GM18505 (cell line): ENCODE results near the gene JUND.

Experiments
- ATAC-seq: cut with Tn5 transposase; IDR thresholded peaks from one replicate; pipeline ENCODE4 v1.9.1; 2021; ENCODE audit not compliant: unreplicated experiment
- POLR2A ChIP-seq: IDR thresholded peaks from 4 replicates; pipeline ENCODE4 v1.6.1; 2011; ENCODE audit warnings: borderline replicate concordance; ENCODE audit not compliant: insufficient read depth, insufficient read length; ENCODE audit errors: extremely low read depth

JUND gene

DNA sequence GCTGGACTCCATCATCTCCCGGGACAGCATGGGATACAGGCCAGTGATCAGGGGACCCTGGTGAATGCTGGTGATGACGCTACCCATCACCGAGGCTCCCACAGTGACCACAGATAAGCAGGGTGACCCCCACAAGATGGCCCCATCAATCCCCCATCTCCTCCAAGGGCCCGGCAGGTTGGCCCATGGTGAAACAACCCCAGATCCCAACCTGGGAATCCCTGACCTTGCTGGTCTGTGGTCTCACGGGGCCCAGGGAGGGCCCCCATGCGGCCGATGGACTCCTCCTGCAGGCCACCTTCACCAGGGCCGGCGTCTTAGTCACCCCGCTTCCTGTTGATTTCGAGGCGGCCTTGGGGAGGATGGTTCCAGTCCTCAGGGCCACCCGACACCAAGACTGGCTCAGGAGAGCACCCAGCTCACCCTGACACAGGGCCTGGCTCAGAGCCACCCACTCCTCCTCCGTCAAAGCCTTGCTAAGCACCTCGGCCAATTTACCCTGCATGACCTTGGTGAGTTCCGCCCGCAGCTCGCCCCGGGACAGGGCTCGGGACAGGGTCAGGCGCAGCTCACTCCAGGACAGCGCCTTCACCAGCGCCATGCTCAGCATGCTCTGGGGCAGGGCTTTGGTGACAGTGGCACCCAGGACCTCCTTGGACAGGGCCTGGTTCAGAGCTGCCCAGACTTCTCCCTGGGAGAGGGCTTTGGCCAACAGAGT lies 17.1 kb downstream of the JUND start:
- no peak for ATAC-seq
- TF ChIP-seq POLR2A, result no peak

DNA sequence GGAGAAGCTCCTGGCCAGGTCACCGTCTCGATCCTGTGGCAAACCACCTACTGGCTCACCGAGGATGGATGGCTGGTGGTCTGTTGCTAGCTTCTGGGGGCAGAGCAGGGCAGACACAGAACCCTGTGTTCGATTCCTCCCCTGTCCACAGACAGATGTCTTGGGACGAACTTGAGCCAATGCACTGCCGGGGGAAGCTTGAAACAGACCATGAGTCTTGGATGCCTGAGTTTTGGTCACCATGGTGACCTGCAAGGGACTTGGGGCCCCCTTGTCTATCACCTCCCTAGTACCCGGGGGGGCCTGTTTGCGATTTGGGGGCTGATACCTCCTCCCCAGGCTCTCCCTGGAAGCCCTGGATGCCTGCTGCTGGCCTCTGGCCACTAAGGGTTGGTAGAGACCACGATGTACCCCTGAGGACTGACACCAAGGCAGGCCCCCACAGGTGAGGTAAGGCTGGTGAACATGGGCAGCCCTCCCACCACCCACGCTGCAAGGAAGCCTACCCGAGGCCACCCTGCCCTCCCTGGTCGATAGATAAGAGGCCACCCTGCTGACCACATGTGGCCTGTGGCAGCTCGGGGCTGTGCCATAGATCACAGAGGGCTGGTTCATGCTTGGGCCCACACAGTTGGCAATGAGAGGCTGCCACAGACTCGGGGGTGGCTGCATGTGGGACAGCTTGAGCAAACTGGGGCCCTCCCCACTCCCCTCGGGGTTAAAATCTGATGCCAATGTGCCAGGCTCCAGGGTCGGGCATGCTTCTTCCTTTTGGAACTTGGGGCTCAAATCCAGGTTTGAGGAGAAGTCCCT lies 17.9 kb downstream of the JUND start:
- no peak for ATAC-seq
- no peak for TF ChIP-seq POLR2A

DNA sequence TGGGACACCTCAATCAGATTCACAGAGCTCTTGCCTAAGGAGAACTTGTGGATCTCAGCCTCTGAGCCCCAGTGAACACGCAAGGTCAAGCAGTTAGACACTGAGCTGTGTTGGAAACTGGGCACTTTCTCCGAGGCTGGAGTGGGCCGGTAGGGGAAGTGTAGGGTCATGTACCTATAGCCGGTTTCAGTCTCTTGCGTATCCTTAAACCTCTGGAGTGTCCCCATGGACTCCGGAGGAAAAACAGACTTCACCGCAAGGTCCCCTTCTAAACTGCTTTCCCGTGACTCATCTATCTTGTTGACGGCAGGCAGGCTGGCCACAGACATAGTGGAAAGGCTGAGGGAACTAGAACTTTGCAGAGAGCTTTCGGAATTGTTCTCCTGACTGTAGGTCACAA lies 18.5 kb downstream of the JUND start:
- no peak for ATAC-seq
- no peak for TF ChIP-seq POLR2A

DNA sequence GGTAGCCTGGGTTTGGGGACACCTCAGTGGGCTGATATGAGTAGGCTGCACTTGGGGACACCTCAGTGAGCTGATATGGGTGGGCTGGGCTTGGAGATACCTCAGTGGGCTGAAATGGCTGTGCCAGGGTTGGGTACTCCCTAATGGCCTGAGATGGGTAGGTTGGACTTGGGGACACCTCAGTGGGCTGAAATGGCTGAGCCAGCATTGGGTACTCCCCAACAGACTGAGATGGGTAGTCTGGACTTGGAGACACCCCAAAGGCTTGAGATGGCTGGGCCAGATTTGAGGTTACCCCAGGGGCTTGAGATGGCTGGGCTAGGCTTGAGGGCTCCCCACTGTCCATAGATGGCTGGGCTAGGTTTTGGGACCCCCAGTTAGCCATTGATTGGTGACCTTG lies 19.3 kb downstream of the JUND start:
- ATAC-seq, result no peak
- TF ChIP-seq POLR2A, result no peak

DNA sequence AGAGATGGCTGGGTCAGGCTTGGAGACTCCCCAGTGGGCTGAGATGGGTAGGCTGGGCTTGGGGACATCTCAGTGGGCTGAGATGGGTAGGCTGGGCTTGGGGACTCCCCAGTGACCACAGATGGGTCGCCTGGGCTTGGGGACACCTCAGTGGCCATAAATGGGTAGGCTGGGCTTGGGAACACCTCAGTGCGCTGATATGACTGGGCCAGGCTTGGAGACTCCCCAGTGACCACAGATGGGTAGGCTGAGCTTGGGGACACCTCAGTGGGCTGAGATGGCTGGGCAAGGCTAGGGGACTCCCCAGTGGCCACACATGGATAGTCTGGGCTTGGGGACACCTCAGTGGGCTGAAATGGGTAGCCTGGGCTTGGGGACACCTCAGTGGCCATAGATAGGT lies 19.9 kb downstream of the JUND start:
- ATAC-seq, result no peak
- no peak for TF ChIP-seq POLR2A

DNA sequence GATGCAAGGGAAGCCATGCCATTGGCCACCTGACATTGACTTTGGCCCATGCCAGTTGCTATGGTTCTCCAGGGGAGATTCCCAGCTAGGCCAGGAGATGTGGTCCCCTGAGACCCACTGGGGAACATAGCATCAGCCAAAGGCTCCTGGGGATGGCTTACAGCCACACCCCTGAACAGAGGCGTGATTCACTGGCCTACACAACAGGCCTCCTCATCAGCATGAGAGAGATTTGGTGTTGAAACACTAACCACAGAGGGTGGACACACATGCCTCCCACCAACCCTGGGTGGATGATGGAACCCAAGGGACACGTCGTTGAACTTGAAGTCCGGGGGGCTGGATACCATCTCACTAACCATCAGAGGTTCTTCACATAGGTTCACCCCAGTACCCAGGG lies 21.5 kb downstream of the JUND start:
- TF ChIP-seq POLR2A, result no peak
- ATAC-seq, result no peak

DNA sequence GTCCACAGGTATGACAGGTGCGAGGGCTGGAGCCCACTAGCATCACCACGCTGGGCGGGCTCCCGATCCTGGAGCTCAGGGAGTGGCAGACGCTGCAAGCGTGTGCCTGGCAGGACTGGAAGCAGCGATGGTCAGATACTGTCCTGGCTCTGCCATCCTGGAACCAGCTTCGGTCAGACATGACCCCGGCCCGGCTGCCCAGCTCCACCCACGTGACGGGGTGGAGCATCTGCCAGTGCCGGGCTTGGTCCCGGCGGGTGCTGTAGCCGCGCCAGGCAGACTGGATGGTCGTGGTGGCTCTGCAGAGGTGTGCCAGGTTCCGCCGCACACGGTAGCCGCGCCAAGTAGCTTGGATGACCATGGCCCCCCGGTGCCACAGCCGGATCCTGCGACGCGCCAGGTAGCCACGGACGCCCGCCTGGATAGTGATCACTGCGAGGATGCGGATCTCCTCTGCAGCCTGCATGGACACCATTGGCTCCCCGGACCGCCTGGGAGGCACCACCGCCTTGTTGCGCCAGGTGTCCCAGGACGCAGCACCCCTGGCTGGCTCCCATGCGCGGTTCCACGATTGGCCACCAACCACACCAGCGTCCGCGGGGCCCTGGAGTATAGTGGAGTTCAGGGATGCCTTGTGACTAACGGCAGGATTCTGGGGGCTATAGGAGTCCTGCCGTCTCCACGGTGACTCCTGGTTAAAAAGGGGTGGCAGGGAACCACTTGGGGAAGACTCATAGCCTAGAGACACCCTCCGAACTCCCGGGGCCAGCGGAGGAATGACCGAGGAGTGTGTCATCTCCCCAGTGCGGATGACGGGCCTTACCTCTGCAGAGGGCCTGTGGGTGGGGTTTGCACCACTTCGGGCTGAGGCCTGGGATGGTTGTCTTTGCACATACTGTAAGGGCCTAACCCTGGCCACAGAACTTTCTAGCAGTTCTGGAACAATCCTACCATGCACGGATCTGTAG lies 23.6 kb downstream of the JUND start:
- no peak for ATAC-seq
- TF ChIP-seq POLR2A, result no peak

DNA sequence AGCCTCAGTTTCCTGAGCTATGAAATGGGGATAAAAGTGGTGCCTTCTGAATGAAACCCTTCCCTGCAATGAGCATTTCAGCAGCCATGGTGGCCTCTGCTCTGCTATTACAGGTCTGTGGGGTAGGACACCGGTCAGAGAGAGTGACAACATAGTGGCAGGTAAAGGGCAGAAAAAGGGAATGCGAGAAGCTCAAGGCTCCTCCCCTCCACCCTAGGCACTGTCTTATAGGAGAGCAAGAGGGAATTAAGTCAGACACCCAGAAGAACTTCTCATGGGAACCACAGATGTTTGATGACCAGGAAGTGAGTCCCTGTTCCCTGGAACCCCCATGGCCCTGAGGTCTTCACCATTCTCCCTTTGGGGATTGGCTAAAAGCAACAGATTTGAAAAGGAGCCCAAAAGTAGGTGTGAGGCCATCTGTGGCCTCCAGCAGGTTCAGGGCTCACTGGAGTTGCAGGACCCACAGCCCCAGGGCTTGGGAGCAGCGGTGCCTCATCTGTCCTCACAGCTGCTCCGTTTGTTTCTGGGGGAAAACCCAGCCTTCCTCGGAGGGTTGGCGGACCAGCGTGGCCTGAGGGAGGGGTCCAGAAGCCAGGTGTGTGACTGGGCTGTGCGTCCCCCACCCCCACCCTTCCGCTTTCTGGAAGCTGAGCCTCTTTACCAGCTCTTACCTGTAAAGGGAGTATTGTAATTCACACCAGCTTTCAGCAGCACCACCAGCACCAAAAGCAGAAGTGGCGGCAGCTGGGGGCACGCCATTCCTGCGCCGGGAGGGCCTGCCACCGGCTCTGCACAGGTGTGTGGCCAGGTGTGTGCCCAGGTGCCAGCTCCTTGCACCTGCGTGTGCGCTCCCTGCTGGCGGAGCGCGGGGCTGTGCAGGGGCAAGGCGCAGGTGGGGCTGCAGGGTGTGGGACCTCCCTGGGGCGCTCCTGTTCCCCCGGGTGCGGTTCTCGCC lies 26.6 kb downstream of the JUND start:
- ATAC-seq, result no peak
- no peak for TF ChIP-seq POLR2A

DNA sequence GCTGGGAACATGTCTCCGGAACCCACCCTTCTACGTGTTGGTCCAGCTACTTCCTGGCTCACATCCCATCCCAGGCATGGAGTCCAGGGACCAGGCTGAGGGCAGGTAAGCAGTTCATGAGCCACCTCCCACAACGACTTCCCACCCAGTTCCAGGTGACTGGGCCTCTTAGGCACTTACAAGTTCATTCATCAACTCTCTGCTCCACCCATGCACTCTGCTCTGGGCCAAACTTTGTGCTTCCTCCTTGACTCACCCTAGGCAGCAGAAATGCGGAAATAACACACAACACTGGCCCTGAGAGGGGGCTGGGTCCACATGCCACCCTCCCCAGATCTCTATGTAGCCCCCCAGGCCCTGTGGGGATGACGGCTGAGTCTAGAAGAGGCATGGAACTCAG lies 27.7 kb downstream of the JUND start:
- no peak for ATAC-seq
- TF ChIP-seq POLR2A, result no peak

DNA sequence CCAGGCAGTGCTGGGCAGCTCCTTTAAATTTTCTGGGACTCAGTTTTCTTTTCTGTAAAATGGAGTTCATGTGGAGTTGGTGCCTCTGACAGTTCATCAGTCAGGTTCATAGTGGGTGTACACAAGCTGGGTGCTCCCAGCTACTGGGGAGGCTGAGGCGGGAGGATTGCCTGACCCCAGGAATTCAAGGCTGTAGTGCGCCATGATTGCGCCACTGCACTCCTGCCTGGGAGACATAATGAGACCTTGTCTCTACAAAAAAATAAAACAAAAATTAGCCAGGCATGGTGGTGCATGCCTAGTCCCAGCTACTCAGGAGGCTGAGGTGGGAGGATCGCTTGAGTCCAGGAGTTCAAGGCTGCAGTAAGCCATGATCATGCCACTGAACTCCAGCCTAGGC lies 28.3 kb downstream of the JUND start:
- TF ChIP-seq POLR2A, result no peak

DNA sequence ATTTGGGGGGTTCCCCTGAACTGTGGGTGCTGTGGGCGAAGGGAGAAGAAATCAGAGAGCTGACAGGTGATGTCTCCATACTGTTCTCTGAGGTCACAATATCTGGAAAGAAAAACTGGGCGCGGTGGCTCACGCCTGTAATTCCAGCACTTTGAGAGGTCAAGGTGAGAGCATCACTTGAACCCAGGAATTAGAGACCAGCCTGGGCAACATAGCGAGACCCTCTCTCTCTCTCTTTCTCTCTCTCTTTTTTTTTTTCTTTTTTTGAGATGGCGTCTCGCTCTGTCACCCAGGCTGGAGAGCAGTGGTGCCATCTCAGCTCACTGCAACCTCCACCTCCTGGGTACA lies 29.1 kb downstream of the JUND start:
- ATAC-seq, result no peak
- TF ChIP-seq POLR2A, result no peak

More for the DNA sequence above, 28.3 kb downstream of the JUND start:
- ATAC-seq, result no peak
